ENCODE results near the gene SH3BP5.

Gene SH3BP5

DNA sequence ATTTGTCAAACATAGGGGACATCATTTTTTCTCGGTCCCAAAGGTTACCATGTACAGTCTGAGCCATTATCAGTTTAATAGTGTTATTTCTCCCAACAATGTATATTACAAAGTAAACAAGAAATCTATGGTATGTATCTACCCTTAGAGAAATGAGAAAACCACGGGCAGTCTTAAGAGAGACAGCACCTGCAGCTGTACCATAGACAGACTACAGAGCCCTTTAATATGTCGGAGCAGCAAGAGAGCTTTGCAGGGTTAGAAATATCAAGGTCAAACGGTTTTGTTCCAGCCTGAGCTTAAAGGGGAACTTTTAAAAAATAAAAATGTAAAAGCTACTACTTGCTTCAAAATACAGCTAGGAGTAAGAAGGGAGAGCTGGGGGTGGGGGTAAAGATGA lies 53.2 kb downstream of the SH3BP5 start:
- no peak for DNase-seq (ENCODE audit: low read depth)
- TF ChIP-seq, protein P1, sequence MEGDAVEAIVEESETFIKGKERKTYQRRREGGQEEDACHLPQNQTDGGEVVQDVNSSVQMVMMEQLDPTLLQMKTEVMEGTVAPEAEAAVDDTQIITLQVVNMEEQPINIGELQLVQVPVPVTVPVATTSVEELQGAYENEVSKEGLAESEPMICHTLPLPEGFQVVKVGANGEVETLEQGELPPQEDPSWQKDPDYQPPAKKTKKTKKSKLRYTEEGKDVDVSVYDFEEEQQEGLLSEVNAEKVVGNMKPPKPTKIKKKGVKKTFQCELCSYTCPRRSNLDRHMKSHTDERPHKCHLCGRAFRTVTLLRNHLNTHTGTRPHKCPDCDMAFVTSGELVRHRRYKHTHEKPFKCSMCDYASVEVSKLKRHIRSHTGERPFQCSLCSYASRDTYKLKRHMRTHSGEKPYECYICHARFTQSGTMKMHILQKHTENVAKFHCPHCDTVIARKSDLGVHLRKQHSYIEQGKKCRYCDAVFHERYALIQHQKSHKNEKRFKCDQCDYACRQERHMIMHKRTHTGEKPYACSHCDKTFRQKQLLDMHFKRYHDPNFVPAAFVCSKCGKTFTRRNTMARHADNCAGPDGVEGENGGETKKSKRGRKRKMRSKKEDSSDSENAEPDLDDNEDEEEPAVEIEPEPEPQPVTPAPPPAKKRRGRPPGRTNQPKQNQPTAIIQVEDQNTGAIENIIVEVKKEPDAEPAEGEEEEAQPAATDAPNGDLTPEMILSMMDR (conservative IDR thresholded peaks at IDR 0.05; ENCODE audit: low read depth, low read length), result no peak
- H3K4me3 ChIP-seq (ENCODE audit: low read depth, low read length), result no peak overlapping the region

DNA sequence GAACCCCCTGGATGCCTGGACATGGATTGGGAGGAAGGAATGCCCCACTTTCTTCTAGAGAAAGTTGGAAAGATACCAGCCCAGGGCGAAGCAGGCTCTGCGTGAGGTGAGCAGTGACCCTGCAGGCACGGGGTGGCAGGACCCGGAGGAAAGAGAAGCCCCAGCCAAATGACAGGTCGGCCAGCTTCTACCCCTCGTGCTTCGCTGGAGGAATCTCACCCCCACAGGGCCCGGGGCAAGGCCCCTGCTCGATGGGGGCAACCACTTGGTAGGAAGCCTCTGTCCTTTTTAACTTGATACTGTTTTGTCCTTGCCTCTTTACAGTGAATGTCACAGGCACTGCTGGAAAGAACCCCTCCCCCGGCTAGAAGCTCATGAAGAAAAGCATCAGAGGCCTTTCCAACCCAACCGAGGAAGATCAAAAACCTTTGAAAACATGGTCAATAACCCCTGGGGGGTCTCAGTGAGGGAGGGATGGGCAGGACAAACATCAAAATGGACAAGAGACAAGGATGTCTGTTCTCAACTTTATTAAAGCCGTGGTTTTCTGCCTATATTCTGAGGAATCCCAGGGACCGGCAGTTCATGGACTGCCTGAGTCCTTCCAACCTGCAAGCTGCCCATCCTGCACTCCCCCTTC lies 54.4 kb downstream of the SH3BP5 start:
- DNase-seq (ENCODE audit: low read depth), result no peak
- no peak overlapping the region for H3K4me3 ChIP-seq (ENCODE audit: low read depth, low read length)
- TF ChIP-seq, protein P1 (conservative IDR thresholded peaks at IDR 0.05; ENCODE audit: low read depth, low read length), result no peak

DNA sequence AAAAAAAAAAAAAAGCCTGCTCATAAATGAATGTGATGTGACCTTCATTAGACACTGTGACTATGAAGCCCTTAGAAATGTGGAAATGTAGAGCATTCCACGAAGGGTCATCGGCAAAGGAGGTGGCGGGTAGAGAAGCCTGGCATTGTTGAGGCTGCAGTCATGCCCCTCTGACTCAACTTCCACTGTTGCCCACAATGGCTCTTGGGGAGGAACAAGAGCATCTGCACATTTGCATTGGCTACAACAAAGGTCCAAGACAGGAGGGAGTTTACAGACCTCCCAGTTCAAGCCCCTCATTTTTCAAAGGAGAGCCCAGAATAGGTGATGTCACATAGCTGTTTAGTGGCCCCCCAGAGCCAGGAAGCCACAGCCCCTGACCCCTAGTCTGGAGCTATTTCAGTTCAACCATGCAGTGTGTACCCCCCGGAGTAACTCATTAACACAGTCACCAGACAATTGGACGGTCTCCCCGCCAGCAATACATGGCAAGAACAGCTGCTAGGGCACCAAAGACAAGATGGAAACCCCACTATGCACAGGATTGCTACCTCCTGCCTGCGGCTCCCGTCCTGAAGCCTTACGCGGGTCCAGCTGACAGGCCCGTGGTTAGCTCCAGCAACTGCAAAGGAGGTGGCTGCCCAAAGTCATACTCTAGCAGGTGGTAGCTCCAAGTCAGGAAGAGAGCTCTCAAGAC lies 56.2 kb downstream of the SH3BP5 start:
- no peak for DNase-seq (ENCODE audit: low read depth)
- no peak overlapping the region for H3K4me3 ChIP-seq (ENCODE audit: low read depth, low read length)
- TF ChIP-seq, protein P1 (conservative IDR thresholded peaks at IDR 0.05; ENCODE audit: low read depth, low read length), result no peak

DNA sequence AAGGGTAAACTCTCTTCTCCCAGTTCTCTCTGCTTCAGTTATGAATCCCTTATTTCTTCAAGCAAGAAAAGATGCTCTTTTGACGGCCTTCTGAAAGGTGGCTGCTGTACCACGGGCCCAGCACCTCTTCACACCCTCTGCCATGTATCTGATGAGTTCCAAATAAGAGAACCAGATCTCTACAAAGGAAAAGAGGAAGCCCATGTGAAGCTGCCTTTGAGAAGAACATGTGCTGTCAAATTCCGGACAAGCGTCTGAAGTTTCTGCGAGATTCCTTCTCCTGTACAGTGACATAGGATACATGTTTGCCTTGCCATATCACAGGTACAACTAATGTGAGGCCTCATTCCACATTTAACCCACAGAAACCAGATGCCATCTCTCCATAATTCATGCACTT lies 59.2 kb downstream of the SH3BP5 start:
- no peak for DNase-seq (ENCODE audit: low read depth)
- TF ChIP-seq, protein P1 (conservative IDR thresholded peaks at IDR 0.05; ENCODE audit: low read depth, low read length), result no peak
- no peak overlapping the region for H3K4me3 ChIP-seq (ENCODE audit: low read depth, low read length)

DNA sequence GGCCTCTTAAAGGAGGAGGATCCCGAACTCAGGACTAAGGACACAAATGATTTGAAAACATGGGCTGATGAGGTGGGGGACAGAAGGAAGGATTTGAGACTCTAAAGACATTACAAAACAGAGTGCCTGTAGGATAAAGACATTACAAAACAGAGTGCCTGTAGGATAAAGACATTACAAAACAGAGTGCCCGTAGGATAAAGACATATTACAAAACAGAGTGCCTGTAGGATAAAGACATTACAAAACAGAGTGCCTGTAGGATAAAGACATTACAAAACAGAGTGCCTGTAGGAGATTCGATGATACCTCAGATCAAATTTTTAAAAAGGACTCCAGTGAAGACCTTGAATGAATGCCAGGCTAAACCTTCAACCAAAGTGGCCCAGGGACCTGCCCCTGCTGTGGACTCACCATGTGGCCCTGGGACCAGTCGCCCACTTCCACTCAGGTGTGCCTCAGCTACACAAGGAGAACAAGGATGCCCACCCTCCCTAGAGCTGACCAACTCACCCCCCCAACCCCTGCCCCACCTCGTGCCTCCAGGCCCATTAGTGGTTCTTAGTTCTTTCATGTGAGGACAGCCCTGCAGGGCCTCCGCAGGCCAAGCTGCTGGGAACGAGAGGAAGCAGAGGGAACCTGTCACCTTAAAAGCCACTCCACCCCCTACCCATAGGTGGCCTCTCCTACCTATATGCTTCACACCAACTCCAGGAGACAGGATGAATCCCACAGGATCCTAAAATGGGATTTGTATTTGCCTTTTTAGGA lies 59.8 kb downstream of the SH3BP5 start:
- TF ChIP-seq, protein P1 (conservative IDR thresholded peaks at IDR 0.05; ENCODE audit: low read depth, low read length), result no peak
- no peak for DNase-seq (ENCODE audit: low read depth)

DNA sequence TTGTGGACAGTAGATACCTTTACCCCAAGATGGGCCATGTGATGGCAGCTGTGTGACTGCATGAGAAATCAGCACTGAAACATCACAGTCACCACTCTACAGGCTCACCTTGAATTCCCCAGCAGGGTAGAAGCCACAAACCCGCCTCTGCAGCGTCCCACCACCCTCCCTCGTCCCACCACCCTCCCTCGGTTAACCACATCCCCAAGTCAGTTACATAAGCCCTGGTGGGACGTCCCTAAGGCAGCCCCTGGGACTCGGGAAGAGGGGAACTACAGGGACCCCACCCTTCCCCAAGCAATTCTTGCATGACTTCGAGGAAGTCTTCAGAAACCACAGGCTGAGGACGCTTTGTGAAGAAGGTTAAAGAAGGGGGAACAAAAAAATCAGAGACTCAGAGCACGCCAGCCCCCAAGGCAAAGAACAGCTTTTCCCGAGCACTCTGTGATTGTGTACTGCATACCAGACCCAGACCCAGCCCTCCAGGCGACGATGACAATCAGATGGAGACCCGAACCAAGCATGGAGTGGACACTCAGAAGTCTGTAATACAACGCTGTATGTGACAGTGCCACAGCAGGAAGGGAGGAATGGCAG lies 60.5 kb downstream of the SH3BP5 start:
- TF ChIP-seq, protein P1 (conservative IDR thresholded peaks at IDR 0.05; ENCODE audit: low read depth, low read length), result no peak
- DNase-seq (ENCODE audit: low read depth), result no peak

More for the DNA sequence above, 59.8 kb downstream of the SH3BP5 start:
- no peak overlapping the region for H3K4me3 ChIP-seq (ENCODE audit: low read depth, low read length)

More for the DNA sequence above, 60.5 kb downstream of the SH3BP5 start:
- no peak overlapping the region for H3K4me3 ChIP-seq (ENCODE audit: low read depth, low read length)
